GM12878 (cell line): ENCODE measurements around the gene CNOT6L. TPM values are rescaled to one million over a fixed set of nuclear protein-coding genes. Genes with fewer than 3 reads are reported as not detected.

Experiments used
- CBFB ChIP-seq: IDR thresholded peaks from 2 replicates; pipeline ENCODE4 v1.6.1; 2016; ENCODE audit warnings: antibody characterized with exemption, low read depth
- EZH2 ChIP-seq: IDR thresholded peaks from 2 replicates; pipeline ENCODE4 v1.6.1; 2012; ENCODE audit warnings: low read depth, mild to moderate bottlenecking, control low read depth, inconsistent platforms, low read length, borderline replicate concordance; ENCODE audit not compliant: control insufficient read depth
- MYC ChIP-seq: IDR thresholded peaks from 2 replicates; pipeline ENCODE4 v1.6.1; 2011; ENCODE audit warnings: mild to moderate bottlenecking, low read length, moderate library complexity, inconsistent platforms; ENCODE audit not compliant: insufficient read depth, insufficient replicate concordance, insufficient read length, severe bottlenecking
- NBN ChIP-seq: fragments of 450-650 bp; IDR thresholded peaks from 2 replicates; pipeline ENCODE4 v1.6.1; 2016
- NFXL1 ChIP-seq: fragments of 450-650 bp; IDR thresholded peaks from 2 replicates; pipeline ENCODE4 v1.6.1; 2017; ENCODE audit warnings: antibody characterized with exemption, mild to moderate bottlenecking, borderline replicate concordance
- NFYA ChIP-seq: IDR thresholded peaks from 2 replicates; pipeline ENCODE4 v1.6.1; 2011; ENCODE audit warnings: low read depth, mild to moderate bottlenecking, low read length, improper control_type of control experiment, borderline replicate concordance
- PBX3 ChIP-seq: IDR thresholded peaks from 2 replicates; pipeline ENCODE4 v1.6.1; 2011; ENCODE audit warnings: mild to moderate bottlenecking, low read depth, low read length, moderate library complexity; ENCODE audit not compliant: insufficient replicate concordance
- POLR2A ChIP-seq: IDR thresholded peaks from 2 replicates; pipeline ENCODE4 v1.6.1; 2011; ENCODE audit warnings: low read depth, mild to moderate bottlenecking, low read length
- RAD21 ChIP-seq: IDR thresholded peaks from 2 replicates; pipeline ENCODE4 v1.6.1; 2011; ENCODE audit warnings: mild to moderate bottlenecking, low read depth, low read length, moderate library complexity; ENCODE audit not compliant: insufficient read depth
- RAD51 ChIP-seq: fragments of 450-650 bp; IDR thresholded peaks from 2 replicates; pipeline ENCODE4 v1.6.1; 2016; ENCODE audit warnings: moderate library complexity, mild to moderate bottlenecking, inconsistent platforms
- RCOR1 ChIP-seq: conservative IDR thresholded peaks from 2 replicates; pipeline ENCODE4 v1.6.1; 2012; ENCODE audit warnings: low read depth, low read length, improper control_type of control experiment
- REST ChIP-seq: IDR thresholded peaks from 2 replicates; pipeline ENCODE4 v1.6.1; 2012; ENCODE audit warnings: mild to moderate bottlenecking, low read depth, low read length
- SMC3 ChIP-seq: IDR thresholded peaks from 2 replicates; pipeline ENCODE4 v1.6.1; 2011; ENCODE audit warnings: low read length, improper control_type of control experiment, borderline replicate concordance
- STAT1 ChIP-seq: fragments of 450-650 bp; conservative IDR thresholded peaks from 2 replicates; pipeline ENCODE4 v1.6.1; 2014; ENCODE audit warnings: antibody characterized with exemption, mild to moderate bottlenecking
- TARDBP ChIP-seq: IDR thresholded peaks from 2 replicates; pipeline ENCODE4 v1.6.1; 2016; ENCODE audit warnings: borderline replicate concordance
- USF2 ChIP-seq: IDR thresholded peaks from 2 replicates; pipeline ENCODE4 v1.6.1; 2011; ENCODE audit warnings: low read depth, low read length, improper control_type of control experiment, borderline replicate concordance
- ZNF207 ChIP-seq: fragments of 450-650 bp; IDR thresholded peaks from 2 replicates; pipeline ENCODE4 v1.6.1; 2014; ENCODE audit warnings: antibody characterized with exemption, mild to moderate bottlenecking, borderline replicate concordance
- polyA plus RNA-seq, 11 experiments: library from polyadenylated mRNA; depleted of rRNA in 4 of 11; unstranded in 6 of 11; stranded (reverse) in 5 of 11; fragments of >200 nt; fragmentation: Nextera tagmentation in 4 of 11; fragmentation: Illumina TruSeq in 1 of 11; extraction: Ambion mirVana in 4 of 11; extraction: Trizol in 1 of 11; gene quantifications; 1 replicate in 1 of 11; 2 replicates in 10 of 11; pipeline versions ENCODE4 v1.2.1 to v1.2.3, GENCODE V29; 2011 to 2016; ENCODE audit warnings: inconsistent platforms in 2 of 11, missing spikeins in 2 of 11, low read depth in 1 of 11
- total RNA-seq, 4 experiments: library from RNA; depleted of rRNA in 3 of 4; stranded (reverse); fragments of >200 nt in 3 of 4; fragmentation: Illumina TruSeq in 1 of 4; extraction: Trizol in 1 of 4; gene quantifications; 2 replicates each; pipeline versions ENCODE4 v1.2.1 to v1.2.3, GENCODE V29; 2013 to 2021
- TF ChIP-seq, protein P1 (sequence below): fragments of 450-650 bp; IDR thresholded peaks from 2 replicates; pipeline ENCODE4 v1.6.1; 2014; ENCODE audit warnings: mild to moderate bottlenecking

The CNOT6L gene
- total and polyA plus RNA-seq, 10 of the 15 experiments (the other 5 are each of a cell fraction or from before 2014, with no cell fraction given) = 1.1 to 10.0 (median 3.0) TPM

GRCh38 chr4:77862478-77863216, 43.5 kb upstream of the CNOT6L start, which contains the start of gene MRPL1 (continued):
- TF ChIP-seq CBFB (peak; percentile 77; the same call in 1 of the 2 replicates), ZNF207 (no peak), RAD51 (no peak; the same call in 1 of the 2 replicates), NFYA (no peak), POLR2A (peak; percentile 89), MYC (no peak), REST (0 out of 2 replicates have a peak, but pooled peaks have one; percentile 25), NFXL1 (no peak), PBX3 (no peak), NBN (peak; percentile 91; the same call in 1 of the 2 replicates), RAD21 (0 out of 2 replicates have a peak, but pooled peaks have one; percentile 18), USF2 (no peak), RCOR1 (0 out of 2 replicates have a peak, but pooled peaks have one; percentile 51), STAT1 (no peak), SMC3 (no peak), EZH2 (0 out of 2 replicates have a peak, but pooled peaks have one; percentile 40), TARDBP (peak; percentile 49; the same call in 1 of the 2 replicates)
- TF ChIP-seq, protein P1, sequence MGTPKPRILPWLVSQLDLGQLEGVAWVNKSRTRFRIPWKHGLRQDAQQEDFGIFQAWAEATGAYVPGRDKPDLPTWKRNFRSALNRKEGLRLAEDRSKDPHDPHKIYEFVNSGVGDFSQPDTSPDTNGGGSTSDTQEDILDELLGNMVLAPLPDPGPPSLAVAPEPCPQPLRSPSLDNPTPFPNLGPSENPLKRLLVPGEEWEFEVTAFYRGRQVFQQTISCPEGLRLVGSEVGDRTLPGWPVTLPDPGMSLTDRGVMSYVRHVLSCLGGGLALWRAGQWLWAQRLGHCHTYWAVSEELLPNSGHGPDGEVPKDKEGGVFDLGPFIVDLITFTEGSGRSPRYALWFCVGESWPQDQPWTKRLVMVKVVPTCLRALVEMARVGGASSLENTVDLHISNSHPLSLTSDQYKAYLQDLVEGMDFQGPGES = no peak; the same call in 1 of the 2 replicates
